H1 (cell line): ENCODE measurements around the gene JUN. TPM values are rescaled to one million over a fixed set of nuclear protein-coding genes. Genes with fewer than 3 reads are reported as not detected.

Experiments used
- CTCF ChIA-PET: fragments of 300-600 bp; sonication (Branson Sonifier 250); formaldehyde crosslinking; loops from one replicate; lab custom pipeline; 2021; ENCODE audit not compliant: partially characterized antibody; lab: Charles Lee
- POLR2A ChIA-PET: fragments of 300-600 bp; sonication (Branson Sonifier 250); formaldehyde crosslinking; loops from one replicate; lab custom pipeline; 2021; ENCODE audit warnings: inconsistent platforms; ENCODE audit not compliant: partially characterized antibody; lab: Charles Lee
- DNase-seq, 2 experiments: peaks; one replicate each; pipeline versions ENCODE4 v3.0.0 to v3.0.0-alpha.2; 2010 to 2022; ENCODE audit warnings: low spot score in 2 of 2, low read depth in 1 of 2, mixed read lengths in 1 of 2
- FAIRE-seq: peaks from 2 replicates; lab custom pipeline; 2011; peaks lifted over from hg19 to GRCh38; lab: Jason Lieb, UNC
- H2AFZ ChIP-seq: 2 replicates; pipeline ENCODE4 v1.8.1; 2012; ENCODE audit warnings: low read length, inconsistent platforms
- H2AK5ac ChIP-seq: 2 replicates; pipeline ENCODE4 v1.6.1; 2013; ENCODE audit warnings: low read depth, low read length
- H2BK120ac ChIP-seq: replicated peaks from 2 replicates; pipeline ENCODE3; 2013; ENCODE audit warnings: low read depth, low read length, inconsistent platforms
- H2BK12ac ChIP-seq: 2 replicates; pipeline ENCODE4 v1.6.1; 2013; ENCODE audit warnings: low read depth, low read length
- H2BK15ac ChIP-seq: 2 replicates; pipeline ENCODE4 v1.6.1; 2013; ENCODE audit warnings: low read length
- H2BK20ac ChIP-seq: 2 replicates; pipeline ENCODE4 v1.6.1; 2013; ENCODE audit warnings: low read length
- H2BK5ac ChIP-seq: 2 replicates; pipeline ENCODE4 v1.6.1; 2013; ENCODE audit warnings: low read depth, low read length
- H3K14ac ChIP-seq: 2 replicates; pipeline ENCODE4 v1.6.1; 2013; ENCODE audit warnings: inconsistent platforms; ENCODE audit not compliant: insufficient read length
- H3K18ac ChIP-seq: 2 replicates; pipeline ENCODE4 v1.6.1; 2013; ENCODE audit warnings: low read length; ENCODE audit errors: extremely low read depth
- H3K23ac ChIP-seq: 2 replicates; pipeline ENCODE4 v1.6.1; 2013; ENCODE audit warnings: inconsistent platforms; ENCODE audit not compliant: insufficient read length
- H3K23me2 ChIP-seq: 2 replicates; pipeline ENCODE4 v1.6.1; 2013; ENCODE audit warnings: low read depth, low read length
- H3K27ac ChIP-seq: 2 replicates; pipeline ENCODE4 v1.6.1; 2011; ENCODE audit warnings: low read depth, low read length, inconsistent platforms
- H3K27me3 ChIP-seq, 4 experiments: replicated peaks in 1 of 4; 1 replicate in 1 of 4; 2 replicates in 3 of 4; pipeline versions ENCODE4 v1.6.1 to v1.8.1; 2011 to 2013; ENCODE audit warnings: low read length in 3 of 4, mild to moderate bottlenecking in 3 of 4, inconsistent platforms in 2 of 4, mixed read lengths in 2 of 4, moderate library complexity in 1 of 4; ENCODE audit not compliant: control insufficient read depth in 3 of 4, insufficient read depth in 3 of 4; ENCODE audit errors: extremely low read depth in 1 of 4
- H3K36me3 ChIP-seq, 4 experiments: 2 replicates each; pipeline versions ENCODE4 v1.6.1 to v1.8.1; 2011 to 2013; ENCODE audit warnings: mild to moderate bottlenecking in 4 of 4, low read length in 3 of 4, moderate library complexity in 2 of 4, control low read depth in 1 of 4, inconsistent platforms in 1 of 4; ENCODE audit not compliant: insufficient read depth in 4 of 4, control insufficient read depth in 2 of 4
- H3K4ac ChIP-seq: replicated peaks from 2 replicates; pipeline ENCODE3; 2013; ENCODE audit warnings: low read length, low read depth, mixed read lengths, inconsistent platforms; ENCODE audit not compliant: insufficient read length
- H3K4me1 ChIP-seq, 4 experiments: replicated peaks in 1 of 4; 1 replicate in 1 of 4; 2 replicates in 3 of 4; pipeline versions ENCODE4 v1.6.1 to v1.8.1; 2011 to 2013; ENCODE audit warnings: low read length in 3 of 4, inconsistent platforms in 2 of 4, mixed read lengths in 1 of 4; ENCODE audit not compliant: insufficient read depth in 4 of 4, control insufficient read depth in 3 of 4
- H3K4me2 ChIP-seq, 2 experiments: 2 replicates each; pipeline versions ENCODE4 v1.6.1 to v1.8.1; 2011 to 2013; ENCODE audit warnings: low read depth in 2 of 2, low read length in 2 of 2, control low read depth in 1 of 2, inconsistent platforms in 1 of 2, mild to moderate bottlenecking in 1 of 2; ENCODE audit not compliant: insufficient read depth in 1 of 2
- H3K4me3 ChIP-seq, 4 experiments: fragments of 200-600, 300-600 bp in 1 of 4; sonication (generic), shearing (Covaris generic), sonication (Bioruptor Twin) in 1 of 4; 2 replicates each; pipeline versions ENCODE4 v1.5.1 to v1.8.1; 2011 to 2016; ENCODE audit warnings: low read length in 4 of 4, low read depth in 3 of 4, control low read depth in 2 of 4, inconsistent platforms in 2 of 4, mild to moderate bottlenecking in 2 of 4, mixed read lengths in 1 of 4, moderate library complexity in 1 of 4; ENCODE audit not compliant: insufficient read depth in 2 of 4; ENCODE audit errors: extremely low read depth in 1 of 4
- H3K56ac ChIP-seq: replicated peaks from 2 replicates; pipeline ENCODE3; 2013; ENCODE audit warnings: low read depth, mild to moderate bottlenecking, mixed read lengths, low read length, inconsistent platforms; ENCODE audit not compliant: insufficient read length
- H3K79me1 ChIP-seq: 2 replicates; pipeline ENCODE4 v1.6.1; 2013; ENCODE audit warnings: low read depth, low read length, control low read depth
- H3K79me2 ChIP-seq, 2 experiments: 2 replicates each; pipeline versions ENCODE4 v1.6.1 to v1.8.1; 2012 to 2013; ENCODE audit warnings: low read length in 2 of 2, mild to moderate bottlenecking in 2 of 2, inconsistent platforms in 1 of 2; ENCODE audit not compliant: insufficient read depth in 2 of 2, control insufficient read depth in 1 of 2
- H3K9ac ChIP-seq, 4 experiments: replicated peaks in 1 of 4; 1 replicate in 1 of 4; 2 replicates in 3 of 4; pipeline versions ENCODE4 v1.6.1 to v1.8.1; 2011 to 2013; ENCODE audit warnings: low read depth in 3 of 4, low read length in 3 of 4, control low read depth in 2 of 4, mild to moderate bottlenecking in 2 of 4, moderate library complexity in 2 of 4, inconsistent platforms in 1 of 4; ENCODE audit errors: extremely low read depth in 1 of 4
- H3K9me3 ChIP-seq, 2 experiments: 2 replicates each; pipeline versions ENCODE4 v1.6.1 to v1.8.1; 2012 to 2013; ENCODE audit warnings: mild to moderate bottlenecking in 2 of 2, moderate library complexity in 2 of 2, control low read depth in 1 of 2, inconsistent platforms in 1 of 2, low read depth in 1 of 2, low read length in 1 of 2, mixed read lengths in 1 of 2; ENCODE audit not compliant: insufficient read depth in 2 of 2
- H4K20me1 ChIP-seq, 2 experiments: replicated peaks in 1 of 2; 2 replicates each; pipeline versions ENCODE3 to v1.8.1; 2011 to 2013; ENCODE audit warnings: inconsistent platforms in 2 of 2, low read length in 2 of 2, mild to moderate bottlenecking in 1 of 2; ENCODE audit not compliant: insufficient read depth in 2 of 2, control insufficient read depth in 1 of 2
- H4K5ac ChIP-seq: 2 replicates; pipeline ENCODE4 v1.6.1; 2013; ENCODE audit warnings: low read length, low read depth, mixed read lengths, inconsistent platforms; ENCODE audit not compliant: insufficient read length
- H4K8ac ChIP-seq: 2 replicates; pipeline ENCODE4 v1.8.0; 2013; ENCODE audit warnings: mild to moderate bottlenecking, moderate library complexity, low read length, inconsistent platforms; ENCODE audit not compliant: insufficient read depth; ENCODE audit errors: extremely low read depth
- H4K91ac ChIP-seq: replicated peaks from 2 replicates; pipeline ENCODE3; 2013; ENCODE audit warnings: low read length, mixed read lengths, inconsistent platforms; ENCODE audit not compliant: insufficient read length
- KDM5A ChIP-seq: fragments of 200-600 bp; IDR thresholded peaks from 2 replicates; pipeline ENCODE4 v1.7.1; 2012; ENCODE audit warnings: mild to moderate bottlenecking, low read length, inconsistent platforms, mixed read lengths
- MAFK ChIP-seq: IDR thresholded peaks from 2 replicates; pipeline ENCODE4 v1.6.1; 2012; ENCODE audit warnings: low read depth, mild to moderate bottlenecking, improper control_type of control experiment, low read length
- SP1 ChIP-seq: IDR thresholded peaks from 2 replicates; pipeline ENCODE4 v1.6.1; 2011; ENCODE audit warnings: low read depth, low read length
- WGBS, 2 experiments: shearing (Covaris generic) in 1 of 2; methylation state at CpG; one replicate each; pipeline versions ENCODE4 v1.1.6 to v1.1.7; 2013 to 2015; ENCODE audit warnings: low lambda C conversion rate in 2 of 2, mixed read lengths in 2 of 2, inconsistent platforms in 1 of 2, low coverage in 1 of 2, missing lambda C conversion rate in 1 of 2; ENCODE audit not compliant: insufficient replicate concordance in 2 of 2, insufficient coverage in 1 of 2, insufficient read length in 1 of 2; ENCODE audit errors: extremely low coverage in 1 of 2, missing lambda C conversion rate in 1 of 2; 5-methylcytosine and 5-hydroxymethylcytosine counted together
- polyA plus RNA-seq, 7 experiments: library from polyadenylated mRNA; depleted of rRNA in 3 of 7; stranded (reverse) in 5 of 7; unstranded in 2 of 7; fragments of >200 nt in 5 of 7; fragments of 200-250 nt in 2 of 7; gene quantifications; 1 replicate in 5 of 7; 2 replicates in 1 of 7; 4 replicates in 1 of 7; pipeline versions ENCODE4 v1.2.1 to v1.2.3, GENCODE V29; 2011 to 2013; ENCODE audit warnings: missing spikeins in 2 of 7, mixed read lengths in 2 of 7
- total RNA-seq: library from RNA; stranded (reverse); fragmentation: NEBNext Ultra II Directional; extraction: Animal tissue kit (Norgen Biotek cat#: 25700); gene quantifications from 2 replicates; pipeline ENCODE4 v1.2.1, GENCODE V29; 2021

JUN gene
- total and polyA plus RNA-seq, 2 of the 8 experiments (the other 6 are each of a cell fraction or from before 2014, with no cell fraction given), result 4.4 to 10.9 TPM

DNA sequence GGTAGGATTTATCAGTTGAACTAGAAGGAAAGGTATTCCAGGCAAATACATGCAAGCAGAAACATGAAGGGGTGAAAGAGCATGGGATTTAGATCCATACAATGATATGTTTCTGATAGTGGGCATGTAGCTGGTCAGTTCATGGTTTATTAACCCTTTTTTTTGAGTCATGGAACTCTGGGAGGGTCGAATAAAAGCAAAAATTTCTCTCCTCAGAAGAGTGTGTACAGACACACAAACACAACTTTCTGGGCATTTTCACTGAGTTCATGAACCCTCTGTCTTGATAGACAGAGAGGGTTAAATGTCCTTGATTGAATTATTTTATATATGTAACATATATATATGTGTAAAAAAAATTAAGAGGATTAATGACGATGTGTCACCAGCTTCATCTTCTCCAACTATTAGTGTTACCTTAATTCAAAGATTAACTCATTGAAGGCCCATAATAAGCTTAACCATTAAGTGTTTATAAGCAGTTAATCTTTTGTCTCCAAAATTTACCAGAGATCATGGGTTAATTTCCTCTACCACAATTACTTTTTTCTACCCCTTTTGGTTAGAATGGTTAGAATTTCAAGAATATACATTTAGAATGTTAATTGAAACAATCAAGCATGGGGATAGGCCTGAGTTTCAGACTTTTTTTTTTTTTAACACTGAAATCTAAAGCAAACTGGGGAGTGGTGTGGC is 4.6 kb downstream of the JUN start:
- H3K9me3 ChIP-seq, result no peaks in the 10 kb centered on the region
- FAIRE-seq (no peak), DNase-seq (no peak)
- H3K79me2 ChIP-seq, result peaks cover 0 to 8% of the 10 kb centered on the region in 2 experiments; a peak in 1 of 4 replicates
- H4K5ac ChIP-seq, result no peak overlapping the region
- H4K91ac ChIP-seq, result no peak overlapping the region
- H3K9ac ChIP-seq, result no peak overlapping the region
- H3K4me1 ChIP-seq, result peaks cover 0 to 9% (median under 1%) of the 10 kb centered on the region in 4 experiments; a peak in 5 of 7 replicates
- H3K56ac ChIP-seq, result no peak overlapping the region
- no peak overlapping the region for H3K23ac ChIP-seq
- no peak overlapping the region for H3K14ac ChIP-seq
- POLR2A ChIA-PET, result no interaction called here
- no peak overlapping the region for H4K8ac ChIP-seq
- CTCF ChIA-PET, result interaction anchor here (0.6 to 3.0 kb wide), 5 partner anchors 10 to 920 kb away, joined by 3 to 12 read pairs (median 4); no protein-coding TSS in a partner anchor
- H3K4me2 ChIP-seq, result no peak overlapping the region
- no peaks in the 10 kb centered on the region; the same call in 1 of the 2 replicates for H3K79me1 ChIP-seq
- H2BK20ac ChIP-seq, result no peak overlapping the region
- no peak overlapping the region for H3K4me3 ChIP-seq
- no peak overlapping the region for H3K18ac ChIP-seq
- no peak overlapping the region for H2BK120ac ChIP-seq
- no peak for TF ChIP-seq MAFK
- no peak for TF ChIP-seq SP1
- TF ChIP-seq KDM5A, result no peak
- no peak overlapping the region for H2BK15ac ChIP-seq
- H3K23me2 ChIP-seq, result peaks cover 20% of the 10 kb centered on the region
- H3K27me3 ChIP-seq, result peaks cover 8 to 25% (median 19%) of the 10 kb centered on the region in 4 experiments
- H3K36me3 ChIP-seq, result no peaks in the 10 kb centered on the region
- no peak overlapping the region for H2BK5ac ChIP-seq
- no peak overlapping the region for H2AFZ ChIP-seq
- peaks cover 0 to 12% of the 10 kb centered on the region in 2 experiments for H4K20me1 ChIP-seq
- 87% methylated on average over 2 of the region's 2 CpGs; no CpG with 5 or more reads in 1 of the 2 experiments for WGBS, 2 experiments
- no peak overlapping the region for H3K4ac ChIP-seq
- H2AK5ac ChIP-seq, result no peak overlapping the region
- H3K27ac ChIP-seq, result no peak overlapping the region
- no peak overlapping the region for H2BK12ac ChIP-seq
